Ureter (tissue), 1 donor: ENCODE measurements around the gene LRRC8D. TPM values are rescaled to one million over a fixed set of nuclear protein-coding genes. Genes with fewer than 3 reads are reported as not detected.
"Not testable (repeated sequence)": the region's sequence is repeated elsewhere in the genome, so short reads cannot be mapped to it uniquely, and the experiment has no call there.

Experiments
- DNase-seq: peaks from one replicate; pipeline ENCODE4 v3.0.0-alpha.2; 2020; ENCODE audit warnings: low spot score
- total RNA-seq: library from RNA; stranded (reverse); gene quantifications from one replicate; pipeline ENCODE4 v1.2.4, GENCODE V29; 2023
- donor health status: DM: yes; HTN: yes; CAD: no.

The LRRC8D gene
- total RNA-seq, 1 donor from 2014 or later: 17.8 TPM

- DNase-seq: no peak
Measured at GRCh38 chr1:89911191-89911991, 90.6 kb downstream of the LRRC8D start.

- DNase-seq: no peak
Measured at GRCh38 chr1:89912073-89912472, 91.2 kb downstream of the LRRC8D start.

GRCh38 chr1:89913353-89914095 lies 92.7 kb downstream of the LRRC8D start:
- DNase-seq: no peak

GRCh38 chr1:89917353-89917752 lies 96.5 kb downstream of the LRRC8D start:
- DNase-seq: no peak

- no peak for DNase-seq
Measured at GRCh38 chr1:89918127-89918793, 97.4 kb downstream of the LRRC8D start.

- no peak for DNase-seq
Measured at GRCh38 chr1:89918794-89919155, 97.9 kb downstream of the LRRC8D start.

GRCh38 chr1:89919174-89919573 lies 98.3 kb downstream of the LRRC8D start:
- DNase-seq: no peak

- DNase-seq: no peak
Measured at GRCh38 chr1:89922911-89923310, 102.1 kb downstream of the LRRC8D start.

- DNase-seq: no peak
Measured at GRCh38 chr1:89923517-89923916, 102.7 kb downstream of the LRRC8D start.

GRCh38 chr1:89924075-89924474 lies 103.2 kb downstream of the LRRC8D start:
- DNase-seq: not testable (repeated sequence)

- no peak for DNase-seq
Measured at GRCh38 chr1:89927049-89927448, 106.2 kb downstream of the LRRC8D start.

- DNase-seq: no peak
Measured at GRCh38 chr1:89927478-89927877, 106.6 kb downstream of the LRRC8D start.

GRCh38 chr1:89928506-89928905 lies 107.7 kb downstream of the LRRC8D start:
- DNase-seq: no peak

- no peak for DNase-seq
Measured at GRCh38 chr1:89929467-89930063, 108.7 kb downstream of the LRRC8D start.

- no peak for DNase-seq
Measured at GRCh38 chr1:89930579-89930978, 109.7 kb downstream of the LRRC8D start.

GRCh38 chr1:89931964-89932363 lies 111.1 kb downstream of the LRRC8D start:
- no peak for DNase-seq

- no peak for DNase-seq
Measured at GRCh38 chr1:89932598-89933364, 111.9 kb downstream of the LRRC8D start.

- no peak for DNase-seq
Measured at GRCh38 chr1:89934461-89934860, 113.6 kb downstream of the LRRC8D start.

- DNase-seq: no peak
Measured at GRCh38 chr1:89935235-89935634, 114.4 kb downstream of the LRRC8D start.

GRCh38 chr1:89936694-89937093 lies 115.9 kb downstream of the LRRC8D start:
- DNase-seq: no peak
